Right lobe of liver (tissue), 6 donors: ENCODE results near the gene ULBP2. TPM values are rescaled to one million over a fixed set of nuclear protein-coding genes. Genes with fewer than 3 reads are reported as not detected.
"Not testable (repeated sequence)": the region's sequence is repeated elsewhere in the genome, so short reads cannot be mapped to it uniquely, and the experiment has no call there.

ENCODE experiments used
- ATAC-seq, 4 donors: fragments of 200-7000 bp; cut with Tn5 transposase; one replicate each; pipeline ENCODE4 v1.9.1; 2020; ENCODE audit warnings: mild to moderate bottlenecking in 4 of 4, moderate library complexity in 4 of 4
- DNase-seq, 3 donors: peaks; one replicate each; pipeline ENCODE4 v3.0.0-alpha.2; 2020
- H3K27ac ChIP-seq, 3 donors: fragments of 200-600 bp; one replicate each; pipeline ENCODE4 v1.8.0; 2022
- H3K27me3 ChIP-seq, 2 donors: fragments of 200-600 bp; one replicate each; pipeline ENCODE4 v1.8.0; 2022
- H3K36me3 ChIP-seq, 4 donors: fragments of 200-600 bp; sonication (generic) in 1 of 4; one replicate each; pipeline versions ENCODE4 v1.5.1 to v1.8.0; 2017 to 2022; ENCODE audit warnings: control low read depth in 1 of 4
- H3K4me1 ChIP-seq, 4 donors: fragments of 200-600 bp; sonication (generic) in 1 of 4; one replicate each; pipeline versions ENCODE4 v1.5.1 to v1.8.0; 2017 to 2022; ENCODE audit warnings: control low read depth in 1 of 4
- H3K4me3 ChIP-seq, 3 donors: fragments of 200-600 bp; one replicate each; pipeline ENCODE4 v1.8.0; 2022
- H3K9me3 ChIP-seq, 4 donors: fragments of 200-600 bp; sonication (generic) in 1 of 4; one replicate each; pipeline versions ENCODE4 v1.5.1 to v1.8.0; 2017 to 2022; ENCODE audit warnings: control low read depth in 1 of 4
- POLR2A ChIP-seq: fragments of 450-650 bp; IDR thresholded peaks from one replicate; pipeline ENCODE4 v1.6.1; 2017; ENCODE audit warnings: antibody characterized with exemption, mild to moderate bottlenecking
- WGBS: methylation state at CpG from one replicate; pipeline ENCODE4 v1.1.6; 2018; ENCODE audit warnings: low coverage, low lambda C conversion rate; ENCODE audit not compliant: insufficient coverage; ENCODE audit errors: missing lambda C conversion rate; 5-methylcytosine and 5-hydroxymethylcytosine counted together
- intact Hi-C, 2 donors: fragments of 100-400 bp; cut with DNase I; formaldehyde crosslinking; loops; one replicate each; pipeline versions ENCODE4 v1.11.2 to v1.14.1; 2022
- total RNA-seq, 6 experiments: library from RNA; depleted of rRNA in 2 of 6; stranded (reverse); fragments of >200 nt in 2 of 6; fragmentation: NEBNext Ultra II Directional in 3 of 6; extraction: Animal tissue kit (Norgen Biotek cat#: 25700) in 3 of 6; gene quantifications; one replicate each; pipeline versions ENCODE4 v1.1.0 to v1.2.4, GENCODE V29; 2016 to 2023
- TF ChIP-seq, protein P1 (sequence below), 4 donors: fragments of 200-600 bp in 3 of 4; fragments of 450-650 bp in 1 of 4; IDR thresholded peaks; one replicate each; pipeline versions ENCODE4 v1.5.1 to v1.8.0; 2016 to 2022; ENCODE audit warnings: antibody characterized with exemption in 4 of 4, mild to moderate bottlenecking in 2 of 4
- donor health status: DM: no; HTN: yes; CAD: no.
- donor health status: DM: no; HTN: no; CAD: no.
- donor health status: DM: no; HTN: no; CAD: no.
- donor health status: DM: no; HTN: yes; CAD: no.
- donor health status: DM: no; HTN: yes; CAD: no.

Gene ULBP2
- total RNA-seq, 6 experiments from 2014 or later: 0.20 to 1.1 (median 0.26) TPM

GRCh38 chr6:149925253-149925973, 16.4 kb upstream of the ULBP2 start:
- Histone ChIP-seq H3K4me1 (peaks cover 0 to 5% (median 0%) of the 10 kb centered on the region in 4 donors), H3K27me3 (peaks cover 0 to 4% of the 10 kb centered on the region in 2 donors), H3K36me3 (no peaks in the 10 kb centered on the region), H3K9me3 (no peaks in the 10 kb centered on the region), H3K4me3 (peak overlapping the region; percentile 44 to 60 (median 56)), H3K27ac (no peak overlapping the region)
- DNase-seq: peak in 1 of 3 donors; percentile 35
- intact Hi-C loops: loop anchor here in 1 of 2 donors (5.0 kb wide), 1 partner anchor 83 kb away; no protein-coding TSS in a partner anchor
- ATAC-seq: peak; percentile 29 to 39 (median 31)
- TF ChIP-seq POLR2A: no peak
- TF ChIP-seq, protein P1, sequence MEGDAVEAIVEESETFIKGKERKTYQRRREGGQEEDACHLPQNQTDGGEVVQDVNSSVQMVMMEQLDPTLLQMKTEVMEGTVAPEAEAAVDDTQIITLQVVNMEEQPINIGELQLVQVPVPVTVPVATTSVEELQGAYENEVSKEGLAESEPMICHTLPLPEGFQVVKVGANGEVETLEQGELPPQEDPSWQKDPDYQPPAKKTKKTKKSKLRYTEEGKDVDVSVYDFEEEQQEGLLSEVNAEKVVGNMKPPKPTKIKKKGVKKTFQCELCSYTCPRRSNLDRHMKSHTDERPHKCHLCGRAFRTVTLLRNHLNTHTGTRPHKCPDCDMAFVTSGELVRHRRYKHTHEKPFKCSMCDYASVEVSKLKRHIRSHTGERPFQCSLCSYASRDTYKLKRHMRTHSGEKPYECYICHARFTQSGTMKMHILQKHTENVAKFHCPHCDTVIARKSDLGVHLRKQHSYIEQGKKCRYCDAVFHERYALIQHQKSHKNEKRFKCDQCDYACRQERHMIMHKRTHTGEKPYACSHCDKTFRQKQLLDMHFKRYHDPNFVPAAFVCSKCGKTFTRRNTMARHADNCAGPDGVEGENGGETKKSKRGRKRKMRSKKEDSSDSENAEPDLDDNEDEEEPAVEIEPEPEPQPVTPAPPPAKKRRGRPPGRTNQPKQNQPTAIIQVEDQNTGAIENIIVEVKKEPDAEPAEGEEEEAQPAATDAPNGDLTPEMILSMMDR (IDR thresholded peaks at IDR 0.05): no peak
- 21% methylated on average over 6 of the region's 34 CpGs for WGBS

- Histone ChIP-seq H3K9me3 (no peaks in the 10 kb centered on the region), H3K27me3 (peaks cover 0 to 4% of the 10 kb centered on the region in 2 donors), H3K27ac (no peak overlapping the region), H3K4me3 (peak overlapping the region; percentile 44 to 60 (median 56)), H3K4me1 (peaks cover 0 to 5% (median 0%) of the 10 kb centered on the region in 4 donors), H3K36me3 (no peaks in the 10 kb centered on the region)
- WGBS: 2% methylated on average over 29 of the region's 31 CpGs
- intact Hi-C loops: loop anchor here in 1 of 2 donors (5.0 kb wide), 1 partner anchor 84 kb away; no protein-coding TSS in a partner anchor
- DNase-seq: peak; percentile 87 to 89 (median 89)
- peak; percentile 91 to 96 (median 94) for ATAC-seq
- TF ChIP-seq POLR2A: no peak
- TF ChIP-seq, protein P1 (IDR thresholded peaks at IDR 0.05): peak; percentile 71 to 98 (median 78)
These were observed 15.6 kb upstream of the ULBP2 start for GRCh38 chr6:149925974-149926777.

DNA sequence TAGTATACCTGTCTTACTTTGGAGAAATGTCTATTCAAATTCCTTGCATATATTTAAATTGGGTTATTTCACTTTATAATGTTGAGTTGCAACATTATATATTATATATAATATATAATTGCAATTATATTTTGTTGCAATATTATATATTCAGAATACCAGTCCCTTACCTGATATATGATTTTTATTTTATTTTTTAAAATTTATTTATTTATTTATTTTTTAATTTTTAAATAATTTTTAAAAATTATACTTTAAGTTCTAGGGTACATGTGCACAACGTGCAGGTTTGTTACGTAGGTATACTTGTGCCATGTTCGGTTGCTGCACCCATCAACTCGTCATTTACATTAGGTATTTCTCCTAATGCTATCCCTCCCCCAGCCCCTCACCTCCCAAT, 14.8 kb upstream of the ULBP2 start:
- DNase-seq, H3K27me3 ChIP-seq, H3K9me3 ChIP-seq, H3K4me3 ChIP-seq, H3K36me3 ChIP-seq, H3K27ac ChIP-seq, ATAC-seq, H3K4me1 ChIP-seq: not testable (repeated sequence)
- intact Hi-C loops: loop anchor here in 1 of 2 donors (5.0 kb wide), 1 partner anchor 85 kb away; no protein-coding TSS in a partner anchor
- 64% methylated on average over 4 of the region's 4 CpGs for WGBS

DNA sequence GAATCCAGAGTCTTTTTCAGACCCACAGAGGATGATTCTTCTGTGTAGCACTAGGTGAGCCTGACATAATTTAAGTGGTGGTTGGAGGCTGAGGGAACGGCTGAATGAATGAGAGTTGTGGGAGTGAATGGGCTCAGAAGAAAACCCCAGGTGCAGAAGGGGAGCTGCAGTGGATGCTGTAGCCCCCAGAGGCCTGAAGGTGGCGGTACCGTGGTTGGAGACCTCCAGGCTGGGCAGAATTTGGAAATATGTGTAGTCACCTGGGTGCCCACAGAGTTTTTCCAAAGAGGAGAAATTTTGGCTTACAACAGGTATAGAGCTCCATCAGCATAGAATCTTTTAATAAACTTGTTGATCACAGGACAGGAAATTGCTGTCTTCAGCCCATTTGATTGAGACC, 12.4 kb upstream of the ULBP2 start:
- ATAC-seq (no peak), DNase-seq (no peak)
- Histone ChIP-seq H3K27me3 (peaks cover 2 to 4% of the 10 kb centered on the region in 2 donors), H3K4me3 (no peak overlapping the region), H3K36me3 (no peaks in the 10 kb centered on the region), H3K4me1 (no peaks in the 10 kb centered on the region), H3K27ac (no peak overlapping the region), H3K9me3 (no peaks in the 10 kb centered on the region)
- TF ChIP-seq, protein P1 (IDR thresholded peaks at IDR 0.05): peak in 2 of 4 donors; percentile 7 to 8
- TF ChIP-seq POLR2A: no peak
- intact Hi-C loops: loop anchor here in 1 of 2 donors (5.0 kb wide), 1 partner anchor 87 kb away; no protein-coding TSS in a partner anchor
- WGBS: 20% methylated on average over 3 of the region's 3 CpGs
